ENCODE results near the gene TANGO2.

The TANGO2 gene

DNA sequence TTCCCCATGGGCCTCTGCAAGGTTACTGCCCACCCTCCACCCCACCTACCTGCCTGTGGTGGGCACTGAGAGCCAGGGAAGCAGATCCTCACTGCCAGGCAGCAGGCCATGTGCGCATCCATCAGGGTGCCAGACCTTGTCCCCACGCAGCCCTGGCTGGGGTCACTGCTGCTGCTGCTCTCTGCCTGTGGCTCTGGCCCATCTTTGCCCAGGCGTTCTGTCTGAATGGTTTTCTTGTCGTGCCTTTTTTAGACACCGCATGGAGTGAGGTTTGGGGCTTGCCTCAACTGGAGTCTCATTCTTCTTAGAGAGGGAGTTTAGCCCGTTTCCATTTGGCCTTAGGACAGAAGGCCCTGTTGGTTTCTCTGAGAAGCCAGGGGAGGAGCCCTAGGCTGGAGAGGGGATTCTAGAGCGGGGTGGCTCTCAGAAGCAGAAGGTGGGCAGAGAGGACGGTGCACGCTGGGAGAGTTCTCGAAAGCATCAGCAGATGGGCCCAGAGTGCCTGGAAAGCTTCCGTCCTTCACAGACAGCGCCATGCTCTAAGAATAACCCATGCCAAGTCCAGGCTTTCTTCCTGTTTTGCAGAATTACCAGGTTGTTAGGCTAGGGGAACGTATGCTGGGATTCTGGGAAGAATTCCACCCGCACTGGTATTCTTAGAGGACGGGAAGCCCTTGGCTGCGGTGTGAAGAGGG is 8.1 kb downstream of the TANGO2 start:
- no peak for DNase-seq

DNA sequence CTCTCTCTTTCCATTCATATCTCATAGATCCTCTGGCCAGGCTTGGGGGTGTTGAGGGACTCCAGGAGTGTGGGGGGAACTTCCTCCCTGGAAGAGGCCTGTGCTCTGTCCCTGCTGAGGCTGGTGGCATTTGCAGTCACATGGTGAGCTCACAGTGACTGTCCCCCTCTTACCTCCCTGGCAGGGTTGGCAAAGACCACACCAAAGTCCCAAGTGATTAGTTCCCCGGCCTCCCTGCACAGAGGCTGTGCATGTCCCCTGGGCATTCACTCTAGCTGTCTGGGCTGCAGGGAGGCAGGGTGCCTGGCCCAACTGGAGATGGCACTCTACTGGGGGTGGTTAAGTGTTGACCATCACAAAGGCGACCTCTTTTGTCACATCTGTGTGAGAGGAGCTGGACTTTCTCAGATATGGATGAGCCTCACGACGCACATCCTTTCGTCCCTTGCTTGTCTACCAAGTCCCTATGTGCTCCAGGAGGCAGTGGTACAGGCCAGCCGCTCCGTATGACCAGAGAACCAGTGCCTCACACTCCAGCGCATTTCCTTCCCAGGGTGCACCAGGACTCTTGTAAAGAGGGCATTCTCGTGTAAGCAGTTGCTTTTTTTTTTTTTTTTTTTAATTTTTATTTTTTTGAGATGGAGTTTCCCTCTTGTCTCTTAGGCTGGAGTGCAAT is 8.8 kb downstream of the TANGO2 start:
- DNase-seq, result no peak

DNA sequence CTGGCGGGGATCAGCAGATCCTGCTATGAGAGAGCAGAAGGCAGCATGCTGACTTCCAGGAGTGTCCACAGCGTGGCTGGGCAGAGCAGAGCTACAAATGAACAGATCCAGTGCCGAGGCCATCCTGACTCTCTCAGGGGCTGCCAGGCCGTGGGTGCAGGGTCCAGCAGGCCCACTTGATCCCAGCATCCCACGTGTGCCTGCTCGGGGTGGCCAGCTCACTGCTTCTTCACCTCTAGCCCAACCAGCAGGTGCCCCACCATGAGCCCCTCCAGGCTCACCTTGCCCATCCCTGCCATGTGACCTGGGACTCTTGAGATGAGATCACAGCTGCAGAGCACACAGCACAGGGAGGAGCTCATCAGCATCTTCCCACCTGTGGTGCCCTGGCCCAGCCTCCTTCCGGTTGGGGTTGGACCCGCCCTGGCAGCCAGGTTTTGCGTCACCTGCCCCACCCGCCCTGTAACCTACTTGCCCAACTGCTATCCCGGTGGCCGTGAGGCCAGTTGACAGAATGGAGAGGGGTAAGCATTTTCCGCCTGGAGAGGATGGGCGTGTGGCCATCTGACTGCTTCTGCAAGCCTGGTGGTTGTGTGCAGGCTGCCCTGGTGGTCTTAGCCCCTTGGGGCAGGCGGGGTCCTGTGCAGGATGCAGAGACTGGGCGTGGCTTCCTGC is 11.0 kb downstream of the TANGO2 start:
- no peak for DNase-seq

DNA sequence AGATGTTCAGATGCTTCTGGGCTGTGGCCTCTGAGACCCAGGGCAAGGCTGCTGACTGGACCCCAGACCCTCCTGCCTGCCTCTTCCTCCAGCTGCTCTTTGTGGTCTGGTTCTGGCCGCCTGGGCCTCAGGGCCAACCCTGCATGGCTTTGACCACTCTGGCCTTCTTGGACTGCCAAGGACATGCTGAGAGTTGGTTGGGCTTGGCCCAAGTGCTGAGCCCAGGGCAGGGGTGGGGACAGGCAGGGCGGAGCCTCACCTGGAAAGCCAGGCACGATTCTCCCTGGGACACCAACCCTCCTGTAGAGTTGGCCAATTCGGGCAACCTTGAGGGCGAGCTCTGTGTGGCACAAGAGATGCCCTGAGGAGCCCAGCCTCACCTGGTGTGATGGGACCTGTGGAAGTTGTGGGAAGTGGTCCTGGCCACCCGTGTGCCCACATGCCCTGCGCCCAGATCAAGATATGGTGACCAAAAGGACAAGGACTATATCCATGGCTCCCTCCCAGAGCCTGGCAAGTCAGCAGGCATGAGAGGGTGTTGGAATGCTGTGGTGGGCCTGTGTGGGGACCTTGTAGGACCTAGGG is 11.6 kb downstream of the TANGO2 start:
- DNase-seq, result no peak

DNA sequence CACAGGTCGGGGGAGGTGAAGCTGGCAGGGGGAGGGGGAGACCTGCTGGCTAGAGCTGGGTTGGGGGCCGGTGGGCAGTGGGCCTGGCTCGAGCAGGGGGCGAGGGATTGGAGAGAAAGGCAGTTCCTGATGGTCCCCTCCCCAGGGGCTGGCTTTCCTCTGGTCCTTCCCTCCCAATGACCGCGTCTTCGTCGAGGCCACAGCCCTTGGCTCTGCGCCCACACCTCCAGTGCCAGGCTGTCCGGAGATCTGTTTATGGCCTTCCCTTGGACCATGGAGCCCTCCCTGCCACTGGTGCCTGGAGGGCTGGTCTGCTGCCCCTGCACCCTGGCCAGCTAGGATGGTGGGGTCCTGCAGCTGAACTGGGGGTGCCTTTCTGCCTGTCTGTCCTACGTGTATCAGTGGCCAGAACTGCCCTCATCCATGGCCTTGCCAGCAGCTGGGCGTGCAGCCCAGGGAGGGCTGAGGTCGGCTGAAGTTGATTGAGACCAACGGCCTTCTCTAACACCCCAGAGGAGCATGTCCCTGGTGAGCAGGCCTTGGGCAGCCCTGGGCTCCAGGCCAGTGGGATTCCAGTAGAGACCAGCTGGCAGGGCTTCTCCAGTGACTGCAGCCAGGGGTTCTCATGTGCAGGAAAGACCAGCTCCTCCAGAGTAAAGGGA is 12.3 kb downstream of the TANGO2 start:
- no peak for DNase-seq

DNA sequence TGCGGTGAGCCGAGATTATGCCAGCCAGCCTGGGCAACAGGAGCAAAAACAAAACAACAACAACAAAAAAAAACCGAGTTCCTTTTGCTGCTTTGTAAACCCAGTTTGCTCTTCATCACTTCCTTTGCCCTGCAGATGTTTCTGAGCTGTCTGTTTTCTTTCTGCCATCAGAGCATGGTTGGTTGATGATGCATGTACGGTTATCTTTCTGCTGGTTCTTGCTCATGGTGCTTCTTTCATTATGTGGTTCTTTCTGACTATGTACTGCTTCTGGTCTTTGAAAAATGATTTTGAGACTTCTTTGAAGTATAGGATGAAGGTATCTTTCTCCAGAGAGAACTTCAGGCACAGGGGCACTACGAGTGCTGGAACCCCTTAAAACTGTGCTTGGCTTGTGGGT is 13.2 kb downstream of the TANGO2 start:
- no peak for DNase-seq

DNA sequence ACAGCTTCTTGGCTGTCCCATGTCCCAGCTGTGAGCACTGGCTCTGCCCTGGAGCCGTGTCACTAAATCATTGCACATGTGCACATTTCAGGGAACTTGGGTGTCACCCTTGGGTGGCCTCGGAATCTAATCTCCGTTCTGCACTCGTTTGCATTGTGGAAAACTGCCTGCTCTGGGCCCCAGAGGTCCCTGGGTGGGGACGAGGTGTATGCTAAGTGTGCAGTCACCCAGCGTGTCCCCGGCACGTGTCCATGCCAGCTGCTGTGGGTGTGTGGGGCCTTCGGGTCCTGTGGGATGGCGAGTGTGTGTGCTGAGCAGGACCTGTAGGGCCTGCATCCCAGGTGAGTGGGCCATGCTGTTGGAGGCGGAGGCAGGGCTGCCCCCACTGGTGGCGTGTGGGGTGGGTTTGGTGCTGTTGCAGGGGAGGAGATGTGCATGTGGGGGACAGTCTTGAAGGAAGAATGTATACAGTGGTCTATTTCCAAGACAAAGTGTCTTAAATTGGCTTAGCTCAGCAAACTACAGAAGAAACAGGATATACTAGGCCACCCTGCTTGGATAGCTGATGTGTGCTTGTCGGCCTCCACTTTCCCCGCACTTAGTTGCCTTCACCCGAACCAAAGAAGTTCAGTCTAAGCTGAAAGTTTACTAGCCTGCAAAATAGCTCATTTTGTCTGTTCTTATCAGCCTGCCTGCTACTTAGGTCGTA is 14.6 kb downstream of the TANGO2 start:
- no peak for DNase-seq

DNA sequence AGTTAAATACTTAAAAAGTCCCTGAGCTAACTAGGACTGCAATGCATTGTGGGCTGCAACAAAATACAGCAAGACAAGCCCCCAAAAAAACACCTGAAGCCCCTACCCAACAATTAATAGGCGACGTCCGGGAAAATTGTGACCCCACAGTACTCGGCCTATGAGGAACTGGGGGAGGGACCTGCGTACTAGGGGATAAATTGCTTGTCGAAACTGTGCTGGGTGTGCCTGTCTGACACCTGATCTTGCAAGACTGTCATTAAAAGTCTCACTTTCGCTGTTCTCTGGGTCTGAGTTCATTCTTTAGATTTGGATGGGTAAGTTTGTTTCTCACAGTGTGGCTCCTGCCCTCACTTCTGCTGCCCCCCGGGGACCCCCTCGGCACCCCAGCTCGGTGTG is 15.2 kb downstream of the TANGO2 start:
- no peak for DNase-seq

DNA sequence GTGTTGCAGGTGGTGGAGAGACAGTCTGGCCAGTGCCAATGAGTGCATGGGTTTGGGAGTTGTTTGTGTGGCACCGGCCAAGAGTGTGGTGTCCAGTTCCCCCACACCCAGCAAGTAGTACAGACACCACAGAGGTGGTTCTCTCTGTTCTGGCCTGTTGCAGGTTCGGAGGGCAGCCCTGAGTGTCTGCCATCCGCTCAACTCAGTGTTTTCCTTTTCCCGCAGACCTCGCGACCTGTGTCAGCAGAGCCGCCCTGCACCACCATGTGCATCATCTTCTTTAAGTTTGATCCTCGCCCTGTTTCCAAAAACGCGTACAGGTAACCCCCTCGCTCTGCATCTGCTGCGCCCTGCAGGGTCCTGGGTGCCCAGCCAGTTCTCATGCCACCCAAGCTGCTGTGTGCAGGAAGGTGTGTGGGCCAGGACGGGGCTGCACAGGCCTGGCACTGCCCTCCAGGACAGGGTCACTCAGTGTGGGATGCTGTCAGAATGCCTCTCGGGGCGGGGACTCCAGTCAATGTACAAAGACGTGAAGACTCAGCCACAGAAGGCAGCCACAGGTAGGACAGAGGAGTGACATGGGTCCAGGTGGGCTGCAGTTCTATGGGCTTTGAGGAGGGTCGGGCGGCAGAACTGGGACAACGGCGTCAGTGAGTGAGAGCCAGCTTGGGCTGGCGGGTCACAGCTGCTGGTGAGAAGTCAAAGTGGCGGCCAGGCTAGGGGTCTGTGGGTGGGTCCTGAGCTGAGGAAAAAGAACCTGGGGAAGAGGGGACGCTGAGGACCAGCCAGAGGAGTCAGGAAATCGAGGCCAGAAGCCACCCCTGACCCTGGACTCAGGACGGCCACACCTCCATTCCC is 15.9 kb downstream of the TANGO2 start:
- no peak for DNase-seq

DNA sequence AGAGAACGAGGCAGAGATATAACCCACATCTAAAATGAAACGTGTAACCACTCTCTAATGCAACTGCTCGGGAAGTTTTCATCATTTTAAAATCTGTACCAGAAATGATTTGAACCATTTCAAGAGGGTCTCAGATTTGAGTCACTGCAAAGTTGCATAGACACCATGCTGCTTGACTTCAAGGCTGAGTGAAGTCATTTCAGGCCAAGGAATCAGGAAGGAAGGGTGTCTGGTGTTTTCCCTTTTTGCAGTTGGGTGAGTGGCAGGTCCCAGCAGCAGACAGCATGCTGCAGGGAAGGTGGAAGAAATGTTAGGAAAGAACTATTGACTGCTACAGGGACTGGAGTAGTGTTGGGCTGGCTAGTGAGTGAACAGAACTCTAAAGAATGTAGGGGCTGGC is 16.5 kb downstream of the TANGO2 start:
- DNase-seq, result no peak

DNA sequence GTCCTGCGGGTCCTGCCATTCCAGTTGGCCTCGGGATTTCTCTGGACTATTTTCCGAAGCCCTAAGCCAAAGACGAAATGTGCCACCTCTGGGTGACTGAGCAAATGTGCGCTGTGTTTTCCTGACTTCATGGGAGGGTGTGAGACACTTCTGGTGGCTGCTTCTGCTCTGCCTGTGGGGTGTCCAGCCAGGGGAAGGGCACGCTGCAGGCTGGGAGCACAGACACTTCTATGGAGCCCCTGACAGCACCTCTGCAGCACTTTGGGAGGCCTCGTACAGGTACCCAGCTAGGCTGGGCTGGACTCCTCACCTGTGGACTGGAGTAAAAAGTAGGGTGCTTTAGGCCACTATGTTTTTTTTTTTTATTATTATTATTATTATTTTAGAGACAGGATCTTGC is 17.7 kb downstream of the TANGO2 start:
- DNase-seq, result no peak

DNA sequence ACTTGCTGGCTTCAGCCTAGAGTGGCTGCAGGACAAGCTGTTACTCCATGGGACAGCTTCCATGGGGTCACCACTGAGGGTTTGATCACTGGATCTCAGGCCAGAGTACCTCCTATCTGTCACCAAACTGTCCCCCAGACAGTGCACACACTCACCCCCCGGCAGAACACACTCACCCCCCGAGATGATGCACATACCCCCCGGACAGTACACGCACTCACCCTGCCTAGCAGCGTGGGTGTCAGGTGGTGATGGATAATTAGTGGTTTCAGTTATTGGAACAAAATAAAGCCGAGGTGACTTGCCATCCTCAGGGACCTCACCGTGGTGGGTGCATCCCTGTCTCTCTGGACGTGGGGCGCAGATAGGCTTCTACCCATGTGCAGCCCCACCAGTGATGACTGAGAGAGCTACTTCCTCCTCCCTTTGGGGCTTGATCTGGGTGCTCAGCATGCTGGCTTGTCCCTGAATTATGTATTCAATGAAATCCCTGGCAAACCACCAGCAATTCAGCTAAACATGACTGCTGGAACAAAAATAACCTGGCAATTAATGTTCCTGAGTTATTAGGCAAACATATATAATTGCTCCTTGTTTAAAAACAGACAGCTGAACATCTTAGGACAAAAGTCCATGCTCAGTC is 18.9 kb downstream of the TANGO2 start:
- DNase-seq, result no peak

DNA sequence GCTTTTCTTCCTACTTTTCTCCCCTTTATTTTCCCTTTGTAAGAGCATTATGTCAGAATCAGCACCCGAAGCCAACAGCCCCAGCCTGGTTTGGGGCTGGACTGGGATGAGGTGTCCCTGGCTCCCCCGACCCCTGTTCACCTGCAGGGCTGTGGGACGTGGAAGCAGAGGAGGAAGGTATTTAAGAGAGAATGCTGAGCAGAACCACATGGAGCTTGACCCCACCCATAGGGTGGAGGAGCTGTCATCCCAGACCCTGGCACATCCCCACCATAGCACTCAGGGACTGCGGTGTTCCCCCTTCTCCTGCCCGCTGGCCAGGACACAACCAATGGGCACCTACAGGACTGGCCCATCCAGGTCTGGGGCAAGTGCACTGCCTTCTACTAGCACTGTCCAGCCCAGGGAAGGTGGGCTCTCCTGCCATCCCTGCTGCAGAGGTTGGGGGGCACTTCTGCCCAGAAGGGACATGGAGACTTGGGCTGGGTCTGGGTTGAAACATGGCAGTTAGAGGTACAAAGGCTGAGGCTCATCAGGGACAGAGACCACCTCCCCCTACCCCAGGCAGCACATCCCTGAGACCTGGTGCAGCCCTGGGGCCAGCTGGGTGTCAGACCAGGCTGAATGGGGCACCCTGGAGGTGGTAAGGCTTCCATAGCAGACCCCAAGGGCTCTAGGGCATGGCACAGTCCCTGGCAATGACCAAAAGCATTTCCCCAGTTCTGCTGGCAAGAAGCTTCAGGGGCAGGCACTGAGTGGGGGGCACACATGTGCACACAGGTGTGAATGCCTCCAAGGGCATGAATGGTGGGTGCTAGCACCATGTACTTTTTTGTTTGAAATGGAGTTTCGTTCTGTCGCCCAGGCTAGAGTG is 19.7 kb downstream of the TANGO2 start:
- DNase-seq, result no peak

DNA sequence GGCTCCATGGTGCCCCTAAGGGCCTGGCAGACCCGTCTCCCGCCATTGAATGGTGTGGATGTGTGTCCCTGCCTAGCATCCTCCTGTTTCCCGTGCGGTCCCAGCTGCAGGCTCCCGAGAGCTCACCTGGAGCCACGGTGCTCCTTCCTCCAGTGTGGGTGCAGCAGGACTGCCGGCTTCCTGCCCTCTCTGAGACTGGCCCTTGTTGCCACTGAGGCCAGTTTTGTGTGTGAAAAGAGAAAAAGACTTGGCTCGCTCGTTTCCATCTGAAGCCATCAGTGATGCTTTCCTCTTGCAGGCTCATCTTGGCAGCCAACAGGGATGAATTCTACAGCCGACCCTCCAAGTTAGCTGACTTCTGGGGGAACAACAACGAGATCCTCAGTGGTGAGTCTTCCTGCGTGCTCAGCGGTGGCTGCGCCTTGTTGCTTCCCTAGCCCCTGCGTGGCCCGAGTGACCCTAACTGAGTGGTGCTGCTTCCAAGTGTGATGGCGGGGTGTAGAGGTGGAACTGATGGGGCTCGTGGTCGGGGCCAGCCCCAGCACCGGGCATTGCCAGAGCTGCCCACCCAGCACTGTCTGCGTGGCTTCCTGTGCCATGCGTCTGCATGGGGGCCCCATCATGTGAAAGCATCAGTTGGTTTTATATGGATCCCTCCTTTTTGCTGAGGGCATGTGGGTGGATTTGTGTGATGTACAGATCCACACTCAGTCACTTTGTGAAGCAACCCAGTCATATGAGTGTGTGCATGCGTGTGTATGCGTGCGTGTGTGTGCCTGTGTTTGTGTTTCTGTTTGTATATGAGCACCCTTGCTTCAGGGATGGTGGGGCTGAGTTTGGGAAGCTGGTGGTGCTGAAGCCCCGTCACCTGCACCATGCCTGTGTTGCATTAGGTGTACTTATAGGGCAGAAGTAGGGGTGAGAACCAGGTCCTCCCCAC is 22.4 kb downstream of the TANGO2 start:
- no peak for DNase-seq

DNA sequence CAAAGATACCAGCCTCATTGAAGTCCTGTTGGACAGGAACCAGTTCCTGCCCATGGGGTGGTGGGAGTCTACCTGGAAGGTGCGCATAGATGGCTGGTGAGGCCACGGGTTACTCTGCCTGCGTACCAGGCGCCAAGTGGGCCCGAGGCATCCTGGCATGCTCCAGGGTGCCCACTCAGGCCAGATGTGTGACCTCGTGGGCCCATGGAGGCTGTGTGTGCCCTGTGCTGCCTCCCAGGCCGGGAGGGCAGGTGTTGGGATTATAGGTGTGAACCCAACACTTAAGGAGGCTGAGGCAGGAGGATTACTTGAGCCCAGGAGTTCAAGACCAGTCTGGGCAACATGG is 23.1 kb downstream of the TANGO2 start:
- DNase-seq, result no peak

DNA sequence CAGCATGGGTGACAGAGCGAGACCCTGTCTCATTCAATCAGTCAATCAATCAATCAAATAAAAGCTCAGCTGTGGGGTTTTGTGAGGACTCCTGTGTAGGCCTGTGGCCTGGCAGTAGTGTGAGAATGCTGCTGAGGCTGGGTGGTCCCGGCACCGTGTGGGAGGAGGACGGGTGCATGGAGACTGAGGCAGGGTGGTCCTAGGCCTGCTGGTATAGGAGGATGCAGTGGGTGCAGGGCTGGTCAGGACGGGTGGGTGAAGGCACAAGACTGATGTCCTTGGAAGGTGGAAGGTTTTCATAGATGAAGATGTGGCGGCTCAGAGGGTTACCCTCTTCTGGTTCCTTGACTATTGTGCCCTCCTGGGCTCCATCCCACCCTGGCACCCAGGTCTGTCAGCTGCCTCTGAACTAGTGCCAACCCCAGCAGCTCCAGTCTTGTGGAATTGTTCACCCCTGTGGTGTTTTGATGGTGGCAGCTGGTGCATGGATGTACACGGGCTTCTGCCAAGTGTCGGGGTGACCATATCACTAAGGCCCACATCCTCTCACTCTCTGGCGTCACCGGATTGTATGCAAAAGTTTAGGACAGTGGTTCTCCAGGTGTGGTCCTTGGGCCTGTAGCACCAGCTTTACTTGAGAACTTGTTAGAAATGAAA is 23.7 kb downstream of the TANGO2 start:
- no peak for DNase-seq

DNA sequence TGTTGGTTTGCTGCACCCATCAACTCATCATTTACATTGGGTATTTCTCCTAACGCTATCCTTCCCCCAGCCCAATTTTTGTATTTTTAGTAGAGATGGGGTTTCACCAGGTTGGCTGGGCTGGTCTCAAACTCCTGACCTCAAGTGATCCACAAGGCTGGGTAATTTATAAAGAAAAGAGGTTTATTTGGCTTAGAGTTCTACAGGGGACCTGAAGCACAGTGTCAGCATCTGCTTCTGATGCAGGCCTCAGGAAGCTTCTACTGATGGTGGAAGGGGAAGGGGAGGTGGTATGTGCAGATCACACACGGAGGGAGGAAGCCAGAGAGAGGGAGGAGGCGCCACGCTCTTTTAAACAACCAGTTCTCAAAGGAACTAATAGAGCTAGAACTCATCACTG is 25.8 kb downstream of the TANGO2 start:
- DNase-seq, result no peak

DNA sequence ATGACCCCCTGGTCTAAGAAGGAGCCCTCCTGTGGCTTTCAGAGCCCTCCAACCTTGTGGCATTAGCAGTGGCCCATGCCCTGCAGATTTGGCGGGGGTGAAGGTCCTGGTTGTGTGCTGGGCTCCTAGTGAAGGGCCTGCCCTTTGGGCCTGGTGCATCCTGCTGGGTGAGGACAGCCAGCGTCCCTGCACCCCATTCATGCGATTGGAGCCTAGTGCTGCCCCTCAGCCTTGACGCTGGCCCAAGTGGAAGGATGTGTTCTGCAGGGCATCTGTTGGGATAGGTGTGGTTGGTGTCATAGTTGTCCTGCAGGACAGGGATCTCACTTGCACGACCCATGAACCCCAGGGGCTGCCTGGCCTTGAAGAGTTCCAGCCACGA is 31.0 kb downstream of the TANGO2 start:
- no peak for DNase-seq

Data from EL (cell line).